Hindlimb muscle (tissue), 1 donor: ENCODE results near the gene SNCG. TPM values are rescaled to one million over a fixed set of nuclear protein-coding genes. Genes with fewer than 3 reads are reported as not detected.
A peak's percentile ranks its signal among the peaks of the same experiment; 100 is the strongest.
"Not testable (repeated sequence)": the region's sequence is repeated elsewhere in the genome, so short reads cannot be mapped to it uniquely, and the experiment has no call there.

Experiments used
- DNase-seq: peaks from one replicate; pipeline ENCODE4 v3.0.0-alpha.2; 2013
- polyA plus RNA-seq: library from polyadenylated mRNA; unstranded; fragments of 120-200 nt; gene quantifications from one replicate; pipeline ENCODE4 v1.2.1, GENCODE V29; 2013; ENCODE audit not compliant: insufficient read length

SNCG gene
- polyA plus RNA-seq, 1 donor = 4.7 TPM

DNA sequence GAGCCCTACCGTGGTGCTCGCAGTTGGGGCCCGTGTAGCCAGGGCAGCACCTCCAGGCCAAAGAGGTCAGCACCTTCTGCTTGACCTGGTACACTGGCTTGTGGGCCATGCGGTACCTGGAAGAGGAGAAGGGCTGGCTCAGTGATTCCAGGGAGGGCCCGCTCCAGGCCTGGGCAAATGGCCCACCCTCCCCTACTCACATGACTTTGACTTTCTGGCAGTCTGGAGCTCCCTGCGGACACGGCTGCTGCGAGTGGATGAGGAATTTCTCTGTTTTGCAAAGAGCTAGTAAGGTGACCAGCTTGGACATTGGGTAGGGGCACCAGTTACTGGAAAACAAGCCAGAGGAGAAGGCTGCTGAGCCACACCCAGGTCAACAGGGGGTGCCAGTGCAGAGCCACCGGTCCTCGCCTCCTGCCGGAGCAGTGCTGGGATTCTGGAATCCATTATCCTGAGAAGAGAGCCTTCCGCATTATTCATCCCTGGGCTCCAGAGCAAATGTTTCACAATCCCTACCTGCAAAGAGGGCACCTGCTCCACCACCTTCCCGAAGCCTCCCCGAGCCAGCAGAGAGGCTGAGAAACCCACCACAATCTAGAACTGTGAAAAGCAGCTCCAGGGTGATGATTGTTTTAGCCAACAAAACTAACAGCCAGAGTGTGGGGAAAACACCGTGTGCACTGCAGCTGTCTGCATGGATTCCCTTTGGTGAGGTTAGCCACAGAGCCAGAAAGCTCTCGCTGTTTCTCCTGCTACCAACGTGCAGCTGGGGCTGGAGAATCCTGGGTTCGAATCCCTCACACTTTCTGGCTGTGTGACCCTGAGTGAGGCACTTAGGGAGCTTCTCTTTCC, 12.8 kb upstream of the SNCG start:
- no peak for DNase-seq

DNA sequence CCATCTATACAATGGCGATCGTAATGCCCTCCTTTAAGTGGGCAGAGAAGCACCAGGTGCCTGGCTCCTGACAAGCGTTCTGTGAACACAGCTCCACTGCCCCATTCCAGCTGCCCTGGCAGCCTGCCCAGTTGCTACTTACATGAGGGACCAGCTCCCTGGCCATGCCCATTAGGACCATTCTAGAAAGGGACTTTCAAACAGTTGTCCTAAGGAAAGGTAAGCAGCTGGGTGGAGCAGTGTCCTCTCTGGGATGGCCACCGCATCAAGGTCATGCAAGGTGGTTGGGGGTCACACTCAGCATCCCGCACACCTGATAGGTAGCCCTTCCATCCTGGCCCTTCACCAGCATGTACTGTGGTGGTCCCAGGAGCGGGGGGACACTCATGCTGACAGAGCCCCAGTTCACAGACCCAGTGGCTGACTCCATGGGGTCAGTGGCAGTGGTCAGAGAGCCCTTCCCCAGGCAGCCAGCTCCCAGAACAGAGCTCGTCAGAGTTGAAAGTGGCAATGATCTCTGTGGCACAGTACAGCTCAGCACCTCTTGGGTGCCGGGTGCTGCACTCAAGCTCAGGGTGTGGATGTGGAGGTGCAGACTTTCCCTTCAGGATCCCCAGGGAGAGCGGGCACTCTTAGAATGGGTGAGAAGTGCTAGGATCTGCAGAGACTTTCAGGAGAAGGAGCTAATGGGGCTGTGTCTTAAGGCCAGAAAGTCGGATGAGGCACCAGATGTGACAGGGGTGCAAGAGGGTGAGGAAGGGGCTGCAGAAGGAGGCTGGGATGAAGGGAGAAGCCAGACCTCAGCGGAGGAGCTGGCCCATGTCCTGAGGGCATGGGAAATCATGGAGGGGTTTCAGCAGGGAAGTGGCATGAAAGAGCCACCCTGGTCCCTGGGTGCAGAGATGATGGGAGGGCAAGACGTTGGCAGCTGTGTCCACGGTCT, 11.9 kb upstream of the SNCG start:
- DNase-seq = no peak

DNA sequence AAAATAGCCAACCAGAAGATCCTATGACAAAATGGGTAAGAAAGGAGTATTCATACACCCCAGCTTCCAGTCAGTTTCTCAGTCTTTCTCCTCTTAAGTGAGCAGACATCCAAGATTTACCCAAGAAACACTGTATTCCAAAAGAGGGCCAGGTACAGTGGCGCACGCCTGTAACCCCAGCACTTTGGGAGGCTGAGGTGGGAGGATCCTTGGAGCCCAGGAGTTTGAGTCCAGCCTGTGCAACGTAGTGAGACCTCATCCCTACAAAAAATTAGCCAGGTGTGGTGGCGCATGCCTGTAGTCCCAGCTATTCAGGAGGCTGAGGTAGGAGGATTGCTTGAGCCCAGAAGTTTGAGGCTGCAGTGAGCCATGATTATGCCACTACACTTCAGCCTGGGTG, 10.6 kb upstream of the SNCG start:
- not testable (repeated sequence) for DNase-seq

DNA sequence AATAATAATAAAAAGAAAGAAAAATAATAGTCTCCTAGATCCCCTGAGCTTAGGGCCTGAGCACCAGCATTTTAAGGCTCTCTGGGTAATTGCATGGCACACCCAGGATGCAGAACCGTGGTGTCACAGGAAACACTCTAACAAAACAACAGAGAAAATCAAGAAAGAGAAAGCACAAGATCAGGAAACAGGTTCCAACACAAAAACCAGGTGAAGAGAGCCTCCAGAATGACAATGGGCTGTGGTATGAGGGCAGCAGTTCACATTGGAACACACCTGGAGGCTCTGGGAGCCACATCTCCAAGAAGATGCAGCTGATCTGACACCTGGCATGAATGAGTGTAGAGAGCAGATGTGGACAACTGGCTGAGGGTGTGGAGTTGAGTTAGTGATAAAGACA, 8.1 kb upstream of the SNCG start:
- DNase-seq = no peak

DNA sequence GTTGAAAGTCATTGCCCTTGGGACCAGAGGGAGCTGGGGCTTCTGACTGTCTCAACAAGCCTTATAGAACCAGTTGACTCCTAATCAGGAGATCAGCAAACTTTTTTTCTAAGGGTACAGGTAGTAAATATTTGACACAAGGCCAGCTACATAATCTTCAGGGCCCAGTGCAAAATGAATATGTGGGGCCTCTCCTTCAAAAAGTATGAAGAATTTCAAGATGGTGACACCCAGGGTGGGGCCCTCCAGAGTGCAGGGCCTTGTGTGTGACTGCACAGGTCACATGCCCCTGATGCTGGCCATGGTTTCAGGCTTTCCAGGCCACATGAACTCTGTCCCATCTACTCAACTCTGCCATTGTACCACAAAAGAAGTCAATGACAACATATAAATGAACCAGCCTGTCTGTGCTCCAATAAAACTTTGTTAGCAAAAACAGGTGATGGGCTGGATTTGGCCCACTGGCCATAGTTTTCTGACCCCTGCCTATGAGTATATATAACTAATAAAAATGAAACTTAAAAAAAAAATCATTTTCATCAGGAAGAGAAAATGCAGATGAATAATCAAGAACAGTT, 7.1 kb upstream of the SNCG start:
- no peak for DNase-seq

DNA sequence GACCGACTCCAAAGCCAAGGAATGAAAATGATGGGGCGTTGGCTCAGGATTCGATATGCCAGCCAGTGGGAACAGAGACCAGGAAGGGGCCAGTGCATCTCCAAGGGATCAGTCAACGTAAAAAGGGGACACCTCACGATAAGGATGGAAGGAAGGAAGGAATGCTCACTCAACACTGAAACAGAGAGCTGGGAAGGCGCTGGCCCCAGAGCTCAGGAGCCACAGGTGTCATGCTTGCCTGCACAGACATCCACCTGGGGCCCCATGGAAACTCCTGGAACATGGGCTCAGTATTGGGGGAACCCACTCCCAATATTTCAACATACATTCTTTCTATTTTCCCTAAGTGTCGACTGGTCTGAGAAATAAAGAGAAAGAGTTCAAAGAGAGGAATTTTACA, 6.3 kb upstream of the SNCG start:
- DNase-seq = no peak

DNA sequence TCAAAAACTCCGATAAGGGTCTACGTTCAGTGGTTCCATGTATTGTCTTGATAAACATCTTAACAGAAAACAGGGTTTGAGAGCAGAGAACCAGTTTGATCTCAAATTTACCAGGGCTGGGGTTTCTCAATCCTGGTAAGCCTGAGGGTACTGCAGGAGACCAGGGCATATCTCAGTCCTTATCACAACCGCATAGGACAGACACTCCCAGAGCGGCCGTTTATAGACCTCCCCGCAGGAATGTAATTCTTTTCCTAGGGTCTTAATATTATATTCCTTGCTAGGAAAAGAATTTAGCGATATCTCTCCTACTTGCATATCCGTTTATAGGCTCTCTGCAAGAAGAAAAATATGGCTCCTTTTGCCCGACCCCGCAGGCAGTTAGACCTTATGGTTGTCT, 5.7 kb upstream of the SNCG start:
- not testable (repeated sequence) for DNase-seq

DNA sequence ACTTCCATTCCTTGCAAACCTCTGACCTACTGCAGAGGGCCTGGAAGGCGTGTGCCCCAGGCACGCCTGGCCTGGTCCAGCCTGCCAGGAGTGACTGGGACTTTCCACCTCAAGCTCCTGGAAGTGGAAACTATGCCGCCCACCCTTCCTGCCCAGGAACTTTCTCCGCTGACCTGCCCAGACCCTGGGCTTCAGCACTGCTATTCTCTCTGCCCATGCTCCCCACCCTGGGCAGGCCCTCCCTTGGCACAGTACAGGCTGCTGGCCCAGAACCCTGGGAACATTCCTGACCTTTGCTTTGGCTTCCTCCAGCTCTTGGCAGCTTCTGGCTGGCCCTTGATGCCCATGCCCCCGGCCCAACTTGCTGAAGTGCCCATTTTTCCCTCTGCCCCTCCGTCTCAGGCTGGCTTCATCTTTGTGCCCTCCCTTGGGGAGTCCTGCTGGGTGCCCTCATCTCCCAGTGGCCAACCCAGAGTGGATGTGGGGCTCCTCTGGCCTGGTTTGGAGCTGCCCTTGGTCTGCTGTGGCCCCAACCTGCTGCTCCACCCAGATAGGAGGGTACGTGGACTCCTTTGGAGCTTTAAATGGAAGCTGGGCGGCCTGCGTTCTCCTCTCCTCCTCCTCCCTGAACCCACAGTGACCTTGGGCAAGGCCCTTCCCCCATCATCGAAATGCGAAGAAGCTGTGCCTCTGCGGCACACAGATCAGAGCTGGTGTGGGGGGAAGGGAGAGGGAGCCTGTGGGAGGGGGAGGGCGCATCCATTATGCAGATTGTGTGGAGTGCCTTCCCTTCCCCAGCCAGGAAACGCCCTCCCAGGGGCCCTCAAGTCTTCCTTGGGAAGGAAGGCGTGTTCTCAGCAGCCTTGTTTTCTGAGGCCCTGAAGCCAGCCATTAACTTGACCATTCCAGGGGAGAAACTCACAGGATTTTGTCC, 4.4 kb upstream of the SNCG start:
- DNase-seq = peak; percentile 71

DNA sequence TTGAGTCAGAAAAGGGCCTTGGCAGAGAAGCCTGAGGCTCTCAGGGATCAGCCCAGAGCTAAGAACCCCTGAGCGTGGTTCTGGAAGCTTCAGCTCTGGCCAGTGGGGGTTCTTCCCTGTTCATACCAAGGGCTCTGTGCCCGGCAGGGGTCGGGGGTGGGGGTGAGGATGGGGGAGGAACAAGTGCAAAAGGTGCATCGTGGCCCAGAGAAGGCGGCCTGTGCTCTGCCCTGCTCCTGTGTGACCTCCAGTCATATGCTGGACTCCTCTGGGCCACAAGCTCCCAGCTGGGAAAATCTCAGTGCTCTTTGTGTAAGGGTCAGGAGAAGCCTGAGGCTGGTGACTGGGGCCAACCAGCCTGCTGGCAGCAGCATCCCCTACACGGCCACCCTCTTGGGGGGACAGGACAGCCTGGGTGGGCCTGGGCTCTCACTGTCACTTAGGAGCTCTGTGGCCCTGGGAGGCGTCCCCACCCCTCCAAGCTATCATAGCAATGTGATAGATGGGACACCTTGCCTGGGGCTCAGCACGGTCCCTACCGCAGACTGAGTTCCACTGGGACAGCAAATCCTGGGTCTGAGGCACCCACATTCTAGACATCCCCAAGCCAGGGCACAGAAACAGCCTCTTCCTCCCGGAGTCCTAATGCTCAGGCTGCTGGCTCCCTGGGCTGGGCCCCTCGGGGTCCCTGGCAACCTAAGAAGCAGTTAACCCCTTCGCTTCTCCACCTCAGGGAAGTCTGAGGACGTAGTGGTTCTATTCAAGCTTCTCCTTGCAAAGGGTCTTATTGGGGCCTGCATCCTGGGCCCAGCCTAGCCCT, 3.5 kb upstream of the SNCG start:
- DNase-seq = no peak

DNA sequence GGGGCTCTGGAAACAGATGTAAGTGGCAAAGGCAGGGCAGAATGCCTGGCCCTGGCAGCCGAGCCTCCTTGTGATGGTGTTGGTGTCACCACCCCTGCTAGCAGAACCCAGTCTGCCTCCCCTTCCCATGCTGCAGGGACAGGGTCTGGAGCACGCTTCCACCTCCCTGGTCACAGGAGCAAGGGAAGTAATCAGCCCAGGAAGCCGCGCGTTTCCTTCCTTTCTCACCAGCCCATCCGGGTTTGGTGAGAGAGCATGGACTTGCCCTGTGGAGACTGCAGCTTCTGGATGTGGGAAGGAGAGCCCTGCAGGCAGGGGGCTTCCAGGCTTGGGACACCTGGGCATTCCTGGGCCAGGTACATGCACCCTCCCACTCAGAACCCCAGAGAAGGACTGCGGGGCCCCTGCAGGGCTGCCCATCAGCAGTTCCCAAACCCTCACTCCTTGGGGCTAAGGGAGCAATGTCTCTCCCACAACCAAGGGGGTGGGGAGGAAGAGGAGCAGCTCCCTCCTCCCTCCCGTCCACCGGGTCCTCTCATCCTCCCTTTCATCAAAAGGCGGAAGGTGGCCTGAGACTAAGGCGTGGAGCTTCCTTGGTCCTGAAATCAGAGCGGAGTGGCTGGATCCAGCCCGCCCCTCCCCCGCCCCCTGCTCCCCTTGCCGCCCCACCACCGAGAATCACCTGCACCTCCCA, 2.8 kb upstream of the SNCG start:
- no peak for DNase-seq

DNA sequence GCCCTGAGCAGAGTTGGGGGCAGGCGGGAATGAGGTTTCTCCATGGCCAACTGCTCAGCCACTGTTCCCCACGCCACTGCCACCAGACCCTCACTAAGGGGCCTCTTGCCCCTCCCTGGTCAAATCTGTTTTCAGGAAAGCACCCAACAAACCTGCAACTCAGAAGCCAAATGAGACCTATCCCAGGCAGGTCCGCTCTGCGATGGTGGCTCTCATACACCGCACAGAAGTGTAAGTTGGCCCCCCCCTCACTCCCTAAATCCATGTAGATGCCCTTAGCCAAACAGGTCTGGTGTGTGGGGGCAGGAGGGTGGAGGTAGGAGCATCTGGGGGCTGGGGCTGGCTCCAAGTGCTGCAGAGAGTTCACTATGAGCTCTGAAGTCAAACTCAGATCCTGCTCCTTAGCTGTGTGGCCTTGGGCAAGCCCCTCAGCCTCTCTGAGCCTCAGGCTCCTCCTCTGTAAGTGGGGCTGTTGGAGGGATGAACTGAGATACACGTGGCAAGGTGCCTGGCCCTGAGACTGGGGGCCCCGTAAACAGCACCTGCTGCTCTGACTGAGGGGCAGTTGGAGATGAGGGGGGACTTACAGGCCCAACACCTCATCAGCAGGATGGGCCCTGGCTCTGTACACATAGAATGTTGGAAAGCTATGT, 2.1 kb upstream of the SNCG start:
- no peak for DNase-seq

DNA sequence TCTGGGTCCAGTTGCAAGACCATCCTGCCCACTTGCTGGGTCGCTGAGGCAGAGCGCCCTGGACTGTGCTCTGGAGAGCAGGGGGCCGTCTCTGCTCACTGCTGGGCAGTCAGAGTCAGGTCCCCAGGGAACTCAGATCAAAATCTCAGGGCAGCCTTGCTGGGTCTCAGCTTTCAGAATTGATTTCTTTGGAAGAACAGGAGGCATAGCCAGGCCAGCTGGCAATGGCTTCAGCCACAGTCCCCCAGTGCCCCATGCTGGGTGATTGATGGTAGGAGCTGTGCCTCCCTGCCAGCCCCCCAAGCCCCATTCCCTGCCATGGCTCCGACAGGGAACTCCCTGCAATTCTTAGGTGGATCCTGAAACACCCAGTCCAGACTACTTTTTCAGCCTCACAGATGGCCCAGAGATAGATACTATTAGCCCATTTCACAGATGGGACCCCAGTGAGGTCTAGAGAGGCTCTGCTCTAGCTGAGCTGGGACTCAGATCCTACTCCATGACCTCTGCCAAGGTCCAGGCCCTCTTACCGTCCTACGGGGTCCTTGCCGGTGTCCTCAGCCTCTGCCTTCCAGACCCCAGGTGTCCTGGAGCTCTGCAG, 1.5 kb upstream of the SNCG start:
- no peak for DNase-seq

DNA sequence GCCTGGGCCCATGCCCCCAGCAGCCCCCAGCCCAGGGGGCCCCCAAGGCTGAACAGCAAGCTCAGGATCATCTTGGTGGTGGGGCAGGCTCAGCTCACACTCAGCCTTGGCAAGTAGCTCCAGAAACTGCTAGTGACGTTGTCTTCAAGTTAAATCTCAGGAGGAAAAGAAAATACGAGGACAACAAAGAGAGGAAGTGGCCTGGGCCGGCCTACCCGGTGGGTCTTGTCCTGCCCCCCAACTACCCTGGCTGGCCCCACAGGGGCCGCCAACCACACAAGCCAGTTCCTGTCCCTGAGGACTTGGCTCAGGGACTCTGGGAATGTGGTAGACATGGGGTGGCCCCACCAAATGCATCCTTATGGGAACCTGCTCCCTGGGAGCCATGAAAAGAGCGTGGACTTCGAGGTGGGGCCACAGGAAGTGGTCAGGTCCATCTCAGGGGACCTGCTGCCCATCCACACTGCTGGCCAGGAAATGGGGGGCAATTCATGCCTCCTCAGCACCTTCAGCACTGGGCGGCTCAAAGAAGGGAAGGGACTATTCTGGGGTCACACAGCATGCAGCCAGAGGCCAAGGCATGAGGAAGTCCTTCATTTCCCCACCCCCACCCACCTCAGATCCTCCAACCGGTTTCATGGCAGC, 806 bp upstream of the SNCG start, which contains the start of gene MMRN2:
MMRN2 (minus strand) TSS at position 145 of the 645 bp plus-strand sequence; CDS start at position 71, 74 bp downstream.
- DNase-seq = no peak

DNA sequence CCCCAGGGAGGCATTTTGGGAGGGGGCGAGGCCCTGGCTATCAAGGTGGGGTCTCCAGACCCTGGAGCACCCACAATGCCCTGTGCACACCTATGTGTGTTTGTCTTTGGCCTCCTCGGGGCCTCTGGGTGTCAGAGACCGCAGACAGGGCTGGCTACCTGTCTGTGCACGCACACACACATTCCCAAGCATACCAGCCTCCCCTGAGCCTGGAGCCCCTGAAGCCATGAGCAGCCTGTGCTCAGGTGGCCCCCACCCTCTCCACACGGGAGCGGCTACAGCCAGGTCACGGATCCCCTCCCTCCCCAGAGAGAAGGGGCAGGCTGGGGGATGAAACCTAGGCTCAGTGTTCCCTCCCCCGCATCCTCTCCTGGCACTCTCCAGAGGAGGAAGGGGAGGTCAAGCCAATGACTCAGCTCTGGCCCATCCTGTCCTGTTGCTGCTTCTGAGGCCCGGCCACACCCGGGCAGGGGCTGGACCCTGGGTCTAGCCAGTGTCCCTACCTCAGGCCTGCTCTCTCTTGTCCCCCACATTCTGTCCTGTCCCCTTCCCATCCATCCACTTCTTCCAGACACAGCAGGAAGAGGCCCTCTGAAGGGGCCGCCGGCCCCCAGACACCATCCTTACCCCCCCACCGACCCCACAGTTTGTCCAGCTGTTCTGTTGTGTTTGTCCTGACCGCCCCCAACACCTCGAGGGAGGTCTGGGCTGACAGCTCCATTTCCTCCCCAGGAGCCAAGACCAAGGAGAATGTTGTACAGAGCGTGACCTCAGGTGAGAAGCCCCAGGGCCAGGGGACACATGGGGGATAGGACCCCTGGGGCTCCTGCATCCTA, 720 bp downstream of the SNCG start:
- no peak for DNase-seq

DNA sequence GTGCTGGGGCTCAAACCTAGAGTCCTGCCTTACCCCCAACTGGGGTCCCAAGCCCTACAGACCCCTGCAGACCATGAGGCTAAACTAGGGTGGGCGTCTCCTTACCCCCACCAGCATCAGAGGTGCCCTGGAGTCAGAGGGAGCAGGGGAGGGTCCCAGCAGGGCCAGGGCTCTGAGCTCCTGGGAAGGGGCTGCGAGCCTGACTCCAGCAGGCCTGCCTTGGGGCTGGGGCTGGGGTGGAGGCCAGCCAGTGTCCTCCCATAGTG, 1.3 kb downstream of the SNCG start:
- DNase-seq = no peak

DNA sequence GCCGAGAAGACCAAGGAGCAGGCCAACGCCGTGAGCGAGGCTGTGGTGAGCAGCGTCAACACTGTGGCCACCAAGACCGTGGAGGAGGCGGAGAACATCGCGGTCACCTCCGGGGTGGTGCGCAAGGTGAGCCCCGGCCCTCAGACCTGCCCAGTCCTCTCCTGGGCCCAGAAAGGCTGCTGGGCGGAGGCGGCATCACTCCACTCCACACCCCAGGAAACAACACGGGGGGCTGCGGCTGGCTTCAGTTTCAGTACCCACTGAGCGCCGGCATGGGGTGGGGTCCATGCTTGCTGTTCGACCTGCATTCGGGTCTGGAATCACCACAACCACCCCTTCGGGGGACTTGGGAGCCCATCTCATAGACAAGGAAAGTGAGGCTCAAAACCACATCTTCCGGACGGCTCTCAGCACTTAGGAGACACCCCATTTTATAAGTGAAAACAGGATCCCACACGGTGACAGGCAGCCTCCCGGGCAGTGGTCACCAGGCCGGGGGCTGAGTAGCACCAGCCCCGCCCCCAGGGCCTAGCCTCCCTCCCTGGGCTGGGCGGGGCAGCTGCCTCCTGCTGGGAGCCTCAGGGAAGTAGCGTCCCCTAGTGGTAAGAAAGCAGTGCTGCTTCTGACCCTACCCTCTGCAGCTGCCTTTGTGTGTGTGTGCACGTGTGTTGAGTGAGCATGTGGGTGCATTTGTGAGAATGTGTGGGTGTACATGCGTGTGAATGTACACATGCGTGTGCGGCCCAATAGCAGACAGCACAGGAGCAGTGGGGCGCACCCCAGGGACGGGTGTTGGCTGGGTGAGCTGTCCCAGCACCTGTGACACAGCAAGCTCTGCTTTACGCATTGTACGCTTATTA, 1.8 kb downstream of the SNCG start:
- no peak for DNase-seq

DNA sequence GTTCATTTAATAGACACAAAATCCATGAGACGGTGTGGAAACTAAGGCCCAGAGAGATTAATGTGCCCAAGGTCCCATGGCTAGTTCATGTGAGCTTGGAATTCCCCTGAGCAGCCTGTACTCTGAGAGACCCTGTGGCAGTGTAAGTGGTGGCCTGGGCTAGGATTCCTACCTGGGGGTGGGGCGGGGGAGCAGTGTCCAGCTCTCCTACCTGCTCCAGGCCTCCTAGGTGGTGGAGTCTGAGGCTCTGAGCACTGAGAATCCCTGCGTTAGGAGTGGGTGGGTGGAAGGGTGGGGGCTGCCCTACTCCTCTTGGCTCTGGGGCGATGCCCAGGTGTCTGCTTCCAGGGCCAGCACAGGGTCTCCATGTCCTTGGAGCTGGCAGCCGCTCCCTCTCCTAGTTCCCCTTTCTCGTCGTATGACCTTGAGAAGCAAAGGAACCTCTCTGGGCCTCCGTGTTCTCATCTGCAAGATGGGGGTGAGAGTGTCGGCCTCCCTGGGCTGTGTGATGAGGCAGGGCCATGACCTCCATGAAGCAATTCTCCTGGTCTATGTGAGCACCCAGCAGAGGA, 2.5 kb downstream of the SNCG start:
- no peak for DNase-seq
